SK-N-SH (cell line): ENCODE data around the gene UFC1. TPM values are rescaled to one million over a fixed set of nuclear protein-coding genes. Genes with fewer than 3 reads are reported as not detected.
A peak's percentile ranks its signal among the peaks of the same experiment; 100 is the strongest.

Experiments
- CTCF ChIA-PET: fragments of 300-600, 350-600 bp; formaldehyde crosslinking; extraction: SDS; loops from one replicate; lab custom pipeline; 2021; lab: Yijun Ruan, JAX
- POLR2A ChIA-PET: fragments of 350-600 bp; sonication (Branson Sonifier 250); formaldehyde crosslinking; extraction: SDS; loops from one replicate; lab custom pipeline; 2020; ENCODE audit warnings: antibody characterized with exemption, inconsistent platforms; lab: Yijun Ruan, JAX
- DNase-seq: peaks from one replicate; pipeline ENCODE4 v3.0.0; 2012
- H2AFZ ChIP-seq: fragments of 200-600 bp; sonication (generic); 2 replicates; pipeline ENCODE4 v1.8.1; 2016; ENCODE audit warnings: antibody characterized with exemption, mild to moderate bottlenecking, low read depth
- H3F3A ChIP-seq: fragments of 200-600 bp; sonication (generic); replicated peaks from 2 replicates; pipeline ENCODE3; 2016; ENCODE audit warnings: antibody characterized with exemption, mild to moderate bottlenecking; ENCODE audit not compliant: insufficient read depth
- H3K27ac ChIP-seq, 2 experiments: fragments of 200-500 bp in 1 of 2; fragments of 200-600 bp in 1 of 2; sonication (Bioruptor generic) in 1 of 2; sonication (generic), shearing (Covaris generic) in 1 of 2; 2 replicates each; pipeline versions ENCODE4 v1.5.1 to v1.6.1; 2014 to 2016; ENCODE audit warnings: low read depth in 2 of 2, inconsistent platforms in 1 of 2, low read length in 1 of 2, mild to moderate bottlenecking in 1 of 2, mixed read lengths in 1 of 2
- H3K27me3 ChIP-seq: fragments of 200-600 bp; sonication (generic), shearing (Covaris generic); 2 replicates; pipeline ENCODE4 v1.6.1; 2016; ENCODE audit warnings: mixed run types; ENCODE audit not compliant: insufficient read depth
- H3K36me3 ChIP-seq, 2 experiments: fragments of 200-500 bp in 1 of 2; fragments of 200-600 bp in 1 of 2; sonication (Bioruptor generic) in 1 of 2; sonication (generic) in 1 of 2; replicated peaks in 1 of 2; 2 replicates each; pipeline versions ENCODE3 to v1.5.1; 2014 to 2016; ENCODE audit warnings: low read length in 1 of 2, mild to moderate bottlenecking in 1 of 2; ENCODE audit not compliant: insufficient read depth in 2 of 2, control insufficient read depth in 1 of 2
- H3K4me1 ChIP-seq, 2 experiments: fragments of 200-500 bp in 1 of 2; fragments of 200-600 bp in 1 of 2; sonication (Bioruptor generic) in 1 of 2; sonication (generic), shearing (Covaris generic) in 1 of 2; 2 replicates each; pipeline versions ENCODE4 v1.5.1 to v1.6.1; 2014 to 2016; ENCODE audit warnings: low read depth in 1 of 2, low read length in 1 of 2, mixed run types in 1 of 2; ENCODE audit not compliant: insufficient read depth in 2 of 2, control insufficient read depth in 1 of 2
- H3K4me2 ChIP-seq: fragments of 200-600 bp; sonication (generic), shearing (Covaris generic); 2 replicates; pipeline ENCODE4 v1.6.1; 2017; ENCODE audit warnings: mixed run types
- H3K4me3 ChIP-seq, 2 experiments: fragments of 200-500 bp in 1 of 2; fragments of 200-600 bp in 1 of 2; sonication (Bioruptor generic) in 1 of 2; sonication (generic), shearing (Covaris generic) in 1 of 2; 2 replicates each; pipeline versions ENCODE4 v1.5.1 to v1.8.1; 2014 to 2016; ENCODE audit warnings: low read depth in 2 of 2, inconsistent platforms in 1 of 2, low read length in 1 of 2, mild to moderate bottlenecking in 1 of 2, mixed read lengths in 1 of 2, moderate library complexity in 1 of 2
- H3K79me2 ChIP-seq: fragments of 200-600 bp; sonication (generic); 2 replicates; pipeline ENCODE4 v1.8.1; 2017; ENCODE audit warnings: mild to moderate bottlenecking; ENCODE audit not compliant: insufficient read depth
- H3K9ac ChIP-seq: fragments of 200-600 bp; sonication (generic); 2 replicates; pipeline ENCODE4 v1.6.1; 2017; ENCODE audit warnings: mixed run types
- H3K9me2 ChIP-seq: fragments of 200-600 bp; sonication (generic); 2 replicates; pipeline ENCODE4 v1.6.1; 2017; ENCODE audit warnings: mixed run types
- H3K9me3 ChIP-seq: fragments of 200-600 bp; sonication (generic); 2 replicates; pipeline ENCODE4 v1.6.1; 2017; ENCODE audit warnings: mixed run types, mild to moderate bottlenecking, moderate library complexity
- H4K20me1 ChIP-seq: fragments of 200-600 bp; sonication (generic); 2 replicates; pipeline ENCODE4 v1.6.1; 2017; ENCODE audit warnings: mild to moderate bottlenecking, mixed run types; ENCODE audit not compliant: insufficient read depth
- CHD2 ChIP-seq: fragments of 150-350 bp; IDR thresholded peaks from 2 replicates; pipeline ENCODE4 v1.6.1; 2018; ENCODE audit warnings: low read length; ENCODE audit not compliant: partially characterized antibody
- ELF1 ChIP-seq: IDR thresholded peaks from 2 replicates; pipeline ENCODE4 v1.4.0; 2012
- EP300 ChIP-seq, 2 experiments: IDR thresholded peaks; 2 replicates each; pipeline versions ENCODE4 v1.4.0 to v1.6.1; 2012; ENCODE audit warnings: borderline replicate concordance in 1 of 2, low read depth in 1 of 2, low read length in 1 of 2
- GABPA ChIP-seq: IDR thresholded peaks from 2 replicates; pipeline ENCODE4 v1.4.0; 2012; ENCODE audit warnings: low read depth, mild to moderate bottlenecking
- MXI1 ChIP-seq: IDR thresholded peaks from 2 replicates; pipeline ENCODE4 v1.6.1; 2012; ENCODE audit warnings: mild to moderate bottlenecking, low read depth, low read length, improper control_type of control experiment
- RCOR1 ChIP-seq: fragments of 150-350 bp; IDR thresholded peaks from 2 replicates; pipeline ENCODE4 v1.6.1; 2017; ENCODE audit warnings: antibody characterized with exemption, low read length
- SIN3A ChIP-seq: IDR thresholded peaks from 2 replicates; pipeline ENCODE4 v1.6.1; 2012; ENCODE audit warnings: low read depth, mild to moderate bottlenecking, low read length, moderate library complexity, borderline replicate concordance
- SMC3 ChIP-seq: IDR thresholded peaks from 2 replicates; pipeline ENCODE4 v1.6.1; 2012; ENCODE audit warnings: low read depth, low read length, improper control_type of control experiment
- TAF1 ChIP-seq: IDR thresholded peaks from 2 replicates; pipeline ENCODE4 v1.6.1; 2012; ENCODE audit warnings: low read depth, mild to moderate bottlenecking, low read length, moderate library complexity, borderline replicate concordance
- YY1 ChIP-seq: IDR thresholded peaks from 2 replicates; pipeline ENCODE4 v1.4.0; 2012; ENCODE audit warnings: low read depth, mild to moderate bottlenecking
- WGBS: methylation state at CpG from one replicate; pipeline ENCODE4 v1.1.6; 2017; ENCODE audit warnings: low lambda C conversion rate; 5-methylcytosine and 5-hydroxymethylcytosine counted together
- polyA plus RNA-seq, 3 experiments: library from polyadenylated mRNA; depleted of rRNA; stranded (reverse); fragments of >200 nt; gene quantifications; 2 replicates each; pipeline ENCODE4 v1.2.3, GENCODE V29; 2012
- TF ChIP-seq, protein P1 (sequence below): IDR thresholded peaks from 2 replicates; pipeline ENCODE4 v1.4.0; 2012; ENCODE audit warnings: low read depth, borderline replicate concordance
- TF ChIP-seq, protein P2 (sequence below): fragments of 200-600 bp; sonication (generic); IDR thresholded peaks from 2 replicates; pipeline ENCODE4 v1.6.1; 2017; ENCODE audit warnings: antibody characterized with exemption, mild to moderate bottlenecking, moderate library complexity

Gene UFC1
- polyA plus RNA-seq, 1 of the 3 experiments (the other 2 are of a cell fraction), result 150 TPM

DNA sequence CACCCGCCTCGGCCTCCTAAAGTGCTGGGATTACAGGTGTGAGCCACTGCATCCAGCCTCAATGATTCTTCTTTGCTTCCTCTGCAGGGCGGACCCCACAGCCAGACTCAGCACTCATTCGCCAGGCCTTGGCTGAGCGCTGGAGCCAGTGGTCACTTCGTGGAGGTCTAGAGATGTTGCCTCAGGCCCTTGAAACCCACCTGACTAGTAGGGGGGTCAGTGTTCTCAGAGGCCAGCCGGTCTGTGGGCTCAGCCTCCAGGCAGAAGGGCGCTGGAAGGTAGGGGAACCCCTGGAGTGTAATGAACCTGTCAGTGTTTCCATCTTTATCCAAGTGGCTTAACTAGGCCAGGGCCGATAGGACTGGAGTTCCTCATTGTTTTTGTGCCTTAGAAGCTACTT is 15.1 kb downstream of the UFC1 start:
- no peak for DNase-seq
- H3K9me3 ChIP-seq, result no peaks in the 10 kb centered on the region
- H3K4me2 ChIP-seq, result no peak overlapping the region
- H3K4me1 ChIP-seq, result peaks cover 0 to 20% of the 10 kb centered on the region in 2 experiments; a peak in 1 of 4 replicates
- no peak overlapping the region for H3K27ac ChIP-seq
- peaks cover 14% of the 10 kb centered on the region for H3F3A ChIP-seq
- H3K79me2 ChIP-seq, result peaks cover 5% of the 10 kb centered on the region; the same call in 1 of the 2 replicates
- H3K9me2 ChIP-seq, result no peaks in the 10 kb centered on the region
- no peaks in the 10 kb centered on the region for H4K20me1 ChIP-seq
- ChIA-PET CTCF (interaction anchor here (1.4 to 1.5 kb wide), 2 partner anchors 10 to 23 kb away, joined by 3 to 4 read pairs; no protein-coding TSS in a partner anchor), POLR2A (no interaction called here)
- no peaks in the 10 kb centered on the region for H3K27me3 ChIP-seq
- WGBS, result 92% methylated on average over 9 of the region's 9 CpGs
- H3K9ac ChIP-seq, result no peak overlapping the region
- H3K4me3 ChIP-seq, result no peak overlapping the region
- TF ChIP-seq, protein P1, sequence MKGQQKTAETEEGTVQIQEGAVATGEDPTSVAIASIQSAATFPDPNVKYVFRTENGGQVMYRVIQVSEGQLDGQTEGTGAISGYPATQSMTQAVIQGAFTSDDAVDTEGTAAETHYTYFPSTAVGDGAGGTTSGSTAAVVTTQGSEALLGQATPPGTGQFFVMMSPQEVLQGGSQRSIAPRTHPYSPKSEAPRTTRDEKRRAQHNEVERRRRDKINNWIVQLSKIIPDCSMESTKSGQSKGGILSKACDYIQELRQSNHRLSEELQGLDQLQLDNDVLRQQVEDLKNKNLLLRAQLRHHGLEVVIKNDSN, result no peak
- TF ChIP-seq YY1 (no peak), GABPA (no peak), CHD2 (no peak), ELF1 (no peak)
- H3K36me3 ChIP-seq, result peaks cover 37 to 59% of the 10 kb centered on the region in 2 experiments
- H2AFZ ChIP-seq, result no peak overlapping the region

DNA sequence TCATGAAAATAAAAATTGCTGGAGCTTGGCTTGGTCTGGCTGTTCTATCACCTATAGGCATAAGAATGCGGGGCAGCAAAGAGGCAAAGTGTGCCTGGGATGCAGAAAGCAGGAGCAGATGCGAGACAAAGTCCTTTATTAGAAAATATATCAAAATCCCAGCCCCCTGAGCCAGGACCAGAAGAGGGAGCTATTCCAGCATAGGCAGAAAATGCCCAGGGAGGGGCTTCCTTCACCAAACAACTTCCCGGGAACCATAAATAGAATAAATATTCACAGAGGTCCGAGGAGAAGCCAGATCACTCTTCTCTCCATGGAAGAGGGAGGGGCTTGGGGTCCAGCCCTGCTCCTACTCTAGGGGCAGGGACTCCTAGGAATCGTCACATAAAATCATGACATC is 17.4 kb downstream of the UFC1 start:
- no peaks in the 10 kb centered on the region for H4K20me1 ChIP-seq
- H3K4me3 ChIP-seq, result no peak overlapping the region
- H3K27ac ChIP-seq, result no peak overlapping the region
- no peaks in the 10 kb centered on the region for H3K9me2 ChIP-seq
- H3K36me3 ChIP-seq, result peaks cover 37 to 61% of the 10 kb centered on the region in 2 experiments
- H3K4me2 ChIP-seq, result no peak overlapping the region
- H3K27me3 ChIP-seq, result no peaks in the 10 kb centered on the region
- TF ChIP-seq, protein P2, sequence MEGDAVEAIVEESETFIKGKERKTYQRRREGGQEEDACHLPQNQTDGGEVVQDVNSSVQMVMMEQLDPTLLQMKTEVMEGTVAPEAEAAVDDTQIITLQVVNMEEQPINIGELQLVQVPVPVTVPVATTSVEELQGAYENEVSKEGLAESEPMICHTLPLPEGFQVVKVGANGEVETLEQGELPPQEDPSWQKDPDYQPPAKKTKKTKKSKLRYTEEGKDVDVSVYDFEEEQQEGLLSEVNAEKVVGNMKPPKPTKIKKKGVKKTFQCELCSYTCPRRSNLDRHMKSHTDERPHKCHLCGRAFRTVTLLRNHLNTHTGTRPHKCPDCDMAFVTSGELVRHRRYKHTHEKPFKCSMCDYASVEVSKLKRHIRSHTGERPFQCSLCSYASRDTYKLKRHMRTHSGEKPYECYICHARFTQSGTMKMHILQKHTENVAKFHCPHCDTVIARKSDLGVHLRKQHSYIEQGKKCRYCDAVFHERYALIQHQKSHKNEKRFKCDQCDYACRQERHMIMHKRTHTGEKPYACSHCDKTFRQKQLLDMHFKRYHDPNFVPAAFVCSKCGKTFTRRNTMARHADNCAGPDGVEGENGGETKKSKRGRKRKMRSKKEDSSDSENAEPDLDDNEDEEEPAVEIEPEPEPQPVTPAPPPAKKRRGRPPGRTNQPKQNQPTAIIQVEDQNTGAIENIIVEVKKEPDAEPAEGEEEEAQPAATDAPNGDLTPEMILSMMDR, result peak; percentile 28
- no peak for TF ChIP-seq EP300 (IDR thresholded peaks at IDR 0.05; ENCODE audit: borderline replicate concordance in 1 of 2, low read depth in 1 of 2, low read length in 1 of 2)
- ChIA-PET CTCF (interaction anchor here (0.7 to 1.0 kb wide), 4 partner anchors 10 to 817 kb away, joined by 3 to 4 read pairs (median 3); partner anchors contain the start of gene USP21), POLR2A (interaction anchor here (1.4 kb wide), 1 partner anchor 9 kb away, joined by 4 read pairs; no protein-coding TSS in a partner anchor)
- H2AFZ ChIP-seq, result no peak overlapping the region
- H3F3A ChIP-seq, result no peaks in the 10 kb centered on the region
- peaks cover 11% of the 10 kb centered on the region; the same call in 1 of the 2 replicates for H3K79me2 ChIP-seq
- WGBS, result 90% methylated on average over 5 of the region's 5 CpGs
- no peak for DNase-seq
- H3K9me3 ChIP-seq, result no peaks in the 10 kb centered on the region
- peaks cover 0 to 17% of the 10 kb centered on the region in 2 experiments; a peak in 1 of 4 replicates for H3K4me1 ChIP-seq
- no peak overlapping the region for H3K9ac ChIP-seq

DNA sequence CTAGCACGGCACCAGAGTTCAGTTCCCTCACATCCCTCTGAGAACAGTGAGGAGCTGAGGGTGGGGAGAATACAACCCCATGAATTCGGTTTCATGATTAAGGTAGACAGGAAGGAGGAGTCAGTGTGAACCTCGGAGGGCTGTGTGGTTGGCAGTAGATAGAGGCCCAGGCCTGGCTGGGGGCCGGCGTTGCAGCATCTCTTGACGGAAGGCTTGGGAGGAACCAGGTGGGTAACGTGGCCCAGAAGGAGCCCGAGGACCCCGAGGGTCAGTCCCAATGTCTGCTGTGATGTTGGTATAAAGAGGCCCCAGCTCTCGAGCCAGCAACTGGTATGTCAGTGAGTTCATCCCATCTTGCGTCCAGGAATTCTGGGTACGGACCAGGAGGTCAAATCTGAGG is 17.9 kb downstream of the UFC1 start:
- ChIA-PET CTCF (interaction anchor here (0.7 kb wide), 2 partner anchors 13 to 817 kb away, joined by 3 to 4 read pairs; partner anchors contain the start of gene USP21), POLR2A (interaction anchor here (1.4 kb wide), 1 partner anchor 10 kb away, joined by 4 read pairs; no protein-coding TSS in a partner anchor)
- TF ChIP-seq MXI1 (no peak), CHD2 (no peak), RCOR1 (no peak), SIN3A (no peak), SMC3 (no peak), TAF1 (no peak)
- Histone ChIP-seq H3K9me2 (no peaks in the 10 kb centered on the region), H3K9ac (no peak overlapping the region), H3K4me2 (no peak overlapping the region), H3K36me3 (peaks cover 37 to 61% of the 10 kb centered on the region in 2 experiments), H3K27me3 (no peaks in the 10 kb centered on the region), H3K9me3 (no peaks in the 10 kb centered on the region), H3K79me2 (peaks cover 16% of the 10 kb centered on the region; the same call in 1 of the 2 replicates), H4K20me1 (no peaks in the 10 kb centered on the region), H2AFZ (no peak overlapping the region), H3K4me1 (peaks cover 0 to 22% of the 10 kb centered on the region in 2 experiments; a peak in 1 of 4 replicates), H3F3A (no peaks in the 10 kb centered on the region), H3K4me3 (no peak overlapping the region), H3K27ac (no peak overlapping the region)
- WGBS, result 90% methylated on average over 12 of the region's 12 CpGs
- DNase-seq, result no peak
